HEK293T (cell line): ENCODE data around the gene DHRS3.

Experiments used
- BHLHE40 ChIP-seq: fragments of 450-650 bp; IDR thresholded peaks from 2 replicates; pipeline ENCODE4 v1.6.1; 2016; ENCODE audit warnings: mild to moderate bottlenecking, moderate library complexity, borderline replicate concordance
- CTBP1 ChIP-seq: fragments of 450-650 bp; IDR thresholded peaks from 2 replicates; pipeline ENCODE4 v1.6.1; 2016; ENCODE audit warnings: borderline replicate concordance

DNA sequence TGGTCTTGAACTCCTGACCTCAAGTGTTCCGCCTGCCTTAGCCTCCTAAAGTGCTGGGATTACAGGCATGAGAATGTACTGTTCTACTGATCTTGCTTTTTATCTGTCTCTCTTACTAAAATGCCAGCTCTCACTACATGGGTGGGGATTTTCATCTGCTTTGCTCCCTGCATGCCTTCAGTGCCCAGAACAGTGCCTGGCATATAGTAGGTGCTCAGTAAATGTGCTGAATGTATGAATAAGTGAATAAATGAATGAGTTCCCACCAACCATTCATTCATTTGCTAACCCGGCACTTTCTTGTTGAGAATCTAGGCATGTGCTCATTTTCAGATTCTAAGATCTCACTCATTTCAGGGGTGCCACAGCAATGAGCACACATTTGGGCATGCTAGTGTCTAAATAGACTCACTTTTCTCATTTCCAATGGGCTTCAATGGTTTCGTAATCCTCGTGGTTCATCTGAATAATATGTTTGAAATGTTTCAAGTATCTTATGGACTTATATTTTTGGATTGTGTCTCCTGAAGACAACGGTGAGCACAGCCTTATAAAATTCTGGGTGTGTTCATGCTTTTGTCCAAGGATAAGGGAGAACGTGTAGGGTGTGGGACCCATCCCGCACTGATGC is 7.6 kb downstream of the DHRS3 start:
- no peak for TF ChIP-seq CTBP1
- no peak for TF ChIP-seq BHLHE40
